ENCODE measurements around the gene RBM38.

RBM38 gene

GRCh38 chr20:57458400-57459160, 67.4 kb downstream of the RBM38 start:
- no peak for DNase-seq
